A549 (cell line): ENCODE results near the gene ADIPOQ. TPM values are rescaled to one million over a fixed set of nuclear protein-coding genes. Genes with fewer than 3 reads are reported as not detected.

Experiments
- ATAC-seq, 2 experiments: fragments of 200-7000 bp in 1 of 2; fragments of >200 bp in 1 of 2; cut with Nextera tagmentation in 1 of 2; cut with Tn5 transposase in 1 of 2; 3 replicates each; pipeline versions ENCODE4 v1.8.0 to v1.9.1; 2018 to 2020; ENCODE audit warnings: mild to moderate bottlenecking in 1 of 2, moderate library complexity in 1 of 2
- CTCF ChIA-PET: fragments of 300-600 bp; sonication (Branson Sonifier 250); formaldehyde crosslinking; extraction: SDS; loops from one replicate; lab custom pipeline; 2021; ENCODE audit warnings: antibody characterized with exemption, inconsistent platforms; lab: Yijun Ruan, JAX
- POLR2A ChIA-PET: fragments of 350-600 bp; formaldehyde crosslinking; extraction: SDS; loops from one replicate; lab custom pipeline; 2021; ENCODE audit warnings: antibody characterized with exemption, inconsistent platforms; lab: Yijun Ruan, JAX
- DNase-seq, 2 experiments: peaks; one replicate each; pipeline versions ENCODE4 v3.0.0 to v3.0.0-alpha.2; 2011 to 2016; ENCODE audit warnings: low read depth in 1 of 2, low spot score in 1 of 2
- FAIRE-seq: peaks from 2 replicates; lab custom pipeline; 2011; peaks lifted over from hg19 to GRCh38; lab: Jason Lieb, UNC
- H3K27ac ChIP-seq, 2 experiments: fragments of >200 bp; sonication (Bioruptor Twin); formaldehyde crosslinking; 3 replicates each; pipeline ENCODE4 v1.5.1; 2016 to 2017
- H3K4me1 ChIP-seq: fragments of >200 bp; sonication (Bioruptor Twin); formaldehyde crosslinking; 3 replicates; pipeline ENCODE4 v1.6.1; 2016
- H3K4me2 ChIP-seq: fragments of >200 bp; sonication (Bioruptor Twin); formaldehyde crosslinking; 3 replicates; pipeline ENCODE4 v1.6.1; 2016
- H3K4me3 ChIP-seq: fragments of >200 bp; sonication (Bioruptor Twin); formaldehyde crosslinking; 3 replicates; pipeline ENCODE4 v1.5.1; 2016
- H3K9me3 ChIP-seq: fragments of >200 bp; sonication (Bioruptor Twin); formaldehyde crosslinking; 3 replicates; pipeline ENCODE4 v1.6.1; 2016
- BCL3 ChIP-seq: fragments of >200 bp; sonication (Bioruptor Twin); formaldehyde crosslinking; IDR thresholded peaks from 3 replicates; pipeline ENCODE4 v1.6.1; 2016
- BHLHE40 ChIP-seq: IDR thresholded peaks from 2 replicates; pipeline ENCODE4 v1.6.1; 2012; ENCODE audit warnings: low read depth, low read length, inconsistent platforms
- CBX2 ChIP-seq: fragments of 200-600 bp; sonication (generic); IDR thresholded peaks from 2 replicates; pipeline ENCODE4 v1.6.1; 2016; ENCODE audit warnings: low read depth, mild to moderate bottlenecking, borderline replicate concordance
- CEBPB ChIP-seq, 2 experiments: fragments of >200 bp in 1 of 2; sonication (Bioruptor Twin) in 1 of 2; formaldehyde crosslinking in 1 of 2; IDR thresholded peaks; 2 replicates each; pipeline ENCODE4 v1.6.1; 2012 to 2016
- CHD2 ChIP-seq: fragments of 150-350 bp; IDR thresholded peaks from 2 replicates; pipeline ENCODE4 v1.6.1; 2014; ENCODE audit warnings: low read length; ENCODE audit not compliant: partially characterized antibody
- CHD4 ChIP-seq: fragments of 200-600 bp; sonication (generic); IDR thresholded peaks from 2 replicates; pipeline ENCODE4 v1.6.1; 2016; ENCODE audit warnings: antibody characterized with exemption, mild to moderate bottlenecking, borderline replicate concordance
- EHF ChIP-seq: fragments of 250-450 bp; sonication (Bioruptor Pico); IDR thresholded peaks from 2 replicates; pipeline ENCODE4 v1.5.0; 2020; ENCODE audit warnings: mild to moderate bottlenecking
- EHMT2 ChIP-seq: fragments of 200-600 bp; sonication (generic); IDR thresholded peaks from 2 replicates; pipeline ENCODE4 v1.6.1; 2016; ENCODE audit warnings: antibody characterized with exemption, low read depth, mild to moderate bottlenecking, moderate library complexity
- FOSL2 ChIP-seq, 2 experiments: fragments of 450-650 bp in 1 of 2; fragments of >200 bp in 1 of 2; sonication (Bioruptor Twin) in 1 of 2; formaldehyde crosslinking; IDR thresholded peaks; 2 replicates each; pipeline versions ENCODE4 v1.5.0 to v1.6.1; 2016 to 2020; ENCODE audit warnings: mild to moderate bottlenecking in 1 of 2, moderate library complexity in 1 of 2
- HDAC2 ChIP-seq: fragments of 200-600 bp; sonication (generic); IDR thresholded peaks from 2 replicates; pipeline ENCODE4 v1.6.1; 2016
- HES2 ChIP-seq: fragments of >200 bp; sonication (Bioruptor Twin); formaldehyde crosslinking; IDR thresholded peaks from 2 replicates; pipeline ENCODE4 v1.6.1; 2016
- HOXA7 ChIP-seq: fragments of 250-450 bp; sonication (Bioruptor Pico); IDR thresholded peaks from 2 replicates; pipeline ENCODE4 v1.5.0; 2020; ENCODE audit warnings: mild to moderate bottlenecking, moderate library complexity
- JUN ChIP-seq, 2 experiments: fragments of >200 bp; sonication (Bioruptor Twin); formaldehyde crosslinking; IDR thresholded peaks; 2 replicates in 1 of 2; 3 replicates in 1 of 2; pipeline ENCODE4 v1.6.1; 2016 to 2017
- JUNB ChIP-seq: fragments of >200 bp; sonication (Bioruptor Twin); formaldehyde crosslinking; IDR thresholded peaks from 2 replicates; pipeline ENCODE4 v1.6.1; 2016
- MAX ChIP-seq: IDR thresholded peaks from 2 replicates; pipeline ENCODE4 v1.6.1; 2012
- MAZ ChIP-seq: fragments of 150-350 bp; IDR thresholded peaks from 2 replicates; pipeline ENCODE4 v1.6.1; 2014; ENCODE audit warnings: antibody characterized with exemption, low read depth, low read length, borderline replicate concordance
- NPAS2 ChIP-seq: fragments of 250-450 bp; sonication (Bioruptor Pico); IDR thresholded peaks from 2 replicates; pipeline ENCODE4 v1.8.0; 2022; ENCODE audit warnings: mild to moderate bottlenecking, moderate library complexity, borderline replicate concordance
- POLR2AphosphoS2 ChIP-seq: conservative IDR thresholded peaks from 2 replicates; pipeline ENCODE4 v1.6.1; 2012; ENCODE audit warnings: low read length, improper control_type of control experiment, inconsistent platforms
- RARB ChIP-seq: fragments of 250-450 bp; sonication (Bioruptor Pico); IDR thresholded peaks from 2 replicates; pipeline ENCODE4 v1.8.0; 2021; ENCODE audit warnings: mild to moderate bottlenecking, moderate library complexity
- RCOR1 ChIP-seq: fragments of 150-350 bp; IDR thresholded peaks from 2 replicates; pipeline ENCODE4 v1.6.1; 2014; ENCODE audit warnings: antibody characterized with exemption, low read length, low read depth
- RFX5 ChIP-seq: fragments of 450-650 bp; IDR thresholded peaks from 2 replicates; pipeline ENCODE4 v1.7.1; 2014; ENCODE audit warnings: antibody characterized with exemption, mild to moderate bottlenecking, moderate library complexity
- RNF2 ChIP-seq: fragments of 200-600 bp; sonication (generic); IDR thresholded peaks from 2 replicates; pipeline ENCODE4 v1.6.1; 2016; ENCODE audit warnings: low read depth, mild to moderate bottlenecking, antibody characterized with exemption, moderate library complexity, borderline replicate concordance
- SMC3 ChIP-seq: fragments of >200 bp; sonication (Bioruptor Twin); formaldehyde crosslinking; IDR thresholded peaks from 3 replicates; pipeline ENCODE4 v1.6.1; 2018; ENCODE audit warnings: inconsistent platforms
- TFCP2L1 ChIP-seq: fragments of 250-450 bp; sonication (Bioruptor Pico); IDR thresholded peaks from 2 replicates; pipeline ENCODE4 v1.5.0; 2021; ENCODE audit warnings: mild to moderate bottlenecking
- ZFP36 ChIP-seq: fragments of 450-650 bp; IDR thresholded peaks from 2 replicates; pipeline ENCODE4 v1.6.1; 2014; ENCODE audit warnings: borderline replicate concordance; ENCODE audit not compliant: partially characterized antibody
- WGBS: methylation state at CpG from one replicate; pipeline ENCODE4 v1.1.6; 2017; ENCODE audit errors: missing lambda C conversion rate; 5-methylcytosine and 5-hydroxymethylcytosine counted together
- polyA plus RNA-seq, 4 experiments: library from polyadenylated mRNA; depleted of rRNA in 3 of 4; stranded (reverse); fragments of >200 nt; fragmentation: RNase III in 1 of 4; extraction: RNeasy Plus Mini Kit Qiagen cat#74134 plus additional on column Dnase treatment in 1 of 4; gene quantifications; 2 replicates in 3 of 4; 3 replicates in 1 of 4; pipeline ENCODE4 v1.2.3, GENCODE V29; 2011 to 2017
- TF ChIP-seq, protein P1 (sequence below): fragments of >200 bp; sonication (Bioruptor Twin); formaldehyde crosslinking; IDR thresholded peaks from 3 replicates; pipeline ENCODE4 v1.5.1; 2016

ADIPOQ gene
- polyA plus RNA-seq, 2 of the 4 experiments (the other 2 are of a cell fraction): not detected

DNA sequence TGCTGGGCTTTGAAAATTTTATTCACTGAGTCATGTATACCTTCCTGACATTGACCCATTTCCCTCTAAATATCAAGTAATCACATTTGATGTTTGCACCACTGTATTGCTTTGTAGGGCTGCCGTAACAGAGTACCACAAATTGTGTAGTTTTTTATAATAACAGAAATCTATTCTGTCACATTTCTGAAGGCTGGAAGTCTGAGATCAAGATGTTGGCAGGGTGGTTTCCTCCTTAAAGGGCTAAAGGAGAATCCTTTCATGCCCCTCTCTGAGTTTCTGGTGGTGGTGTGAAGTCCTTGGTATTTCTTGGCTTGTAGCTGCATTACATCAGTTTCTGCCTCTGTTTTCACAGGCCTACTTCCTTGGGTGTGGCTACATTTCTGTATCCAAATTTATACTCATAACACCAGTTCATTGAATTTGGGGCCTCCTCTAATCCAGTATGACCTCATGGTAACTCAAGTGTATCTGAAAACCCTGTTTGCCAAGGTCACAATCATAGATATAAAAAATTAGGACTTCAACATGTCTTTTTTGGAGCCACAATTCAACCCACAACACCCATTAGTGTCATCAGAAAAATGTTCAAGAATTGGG lies 58.7 kb downstream of the ADIPOQ start:
- ChIA-PET CTCF (no interaction called here), POLR2A (no interaction called here)
- peak in 1 of 2 experiments; percentile 4 for DNase-seq
- 85% methylated on average over 1 of the region's 1 CpG for WGBS
- H3K27ac ChIP-seq: peak overlapping the region in 1 of 2 experiments; percentile 31; a peak in 2 of 6 replicates
- no peak for ATAC-seq
- no peak for TF ChIP-seq RCOR1
- TF ChIP-seq JUNB: no peak
- no peak for TF ChIP-seq TFCP2L1
- no peak for TF ChIP-seq CBX2
- no peak for TF ChIP-seq MAX
- TF ChIP-seq RFX5: no peak
- no peak for TF ChIP-seq RARB
- no peak for TF ChIP-seq EHF
- TF ChIP-seq CEBPB (IDR thresholded peaks at IDR 0.05): no peak
- TF ChIP-seq EHMT2: no peak
- no peak for TF ChIP-seq CHD4
- no peak for TF ChIP-seq ZFP36
- TF ChIP-seq HES2: no peak
- no peak for TF ChIP-seq HDAC2
- no peak for TF ChIP-seq HOXA7
- no peak for TF ChIP-seq JUN (IDR thresholded peaks at IDR 0.05)
- no peak for TF ChIP-seq NPAS2 (CRISPR knock-in tag)
- no peak for TF ChIP-seq BCL3
- TF ChIP-seq, protein P1, sequence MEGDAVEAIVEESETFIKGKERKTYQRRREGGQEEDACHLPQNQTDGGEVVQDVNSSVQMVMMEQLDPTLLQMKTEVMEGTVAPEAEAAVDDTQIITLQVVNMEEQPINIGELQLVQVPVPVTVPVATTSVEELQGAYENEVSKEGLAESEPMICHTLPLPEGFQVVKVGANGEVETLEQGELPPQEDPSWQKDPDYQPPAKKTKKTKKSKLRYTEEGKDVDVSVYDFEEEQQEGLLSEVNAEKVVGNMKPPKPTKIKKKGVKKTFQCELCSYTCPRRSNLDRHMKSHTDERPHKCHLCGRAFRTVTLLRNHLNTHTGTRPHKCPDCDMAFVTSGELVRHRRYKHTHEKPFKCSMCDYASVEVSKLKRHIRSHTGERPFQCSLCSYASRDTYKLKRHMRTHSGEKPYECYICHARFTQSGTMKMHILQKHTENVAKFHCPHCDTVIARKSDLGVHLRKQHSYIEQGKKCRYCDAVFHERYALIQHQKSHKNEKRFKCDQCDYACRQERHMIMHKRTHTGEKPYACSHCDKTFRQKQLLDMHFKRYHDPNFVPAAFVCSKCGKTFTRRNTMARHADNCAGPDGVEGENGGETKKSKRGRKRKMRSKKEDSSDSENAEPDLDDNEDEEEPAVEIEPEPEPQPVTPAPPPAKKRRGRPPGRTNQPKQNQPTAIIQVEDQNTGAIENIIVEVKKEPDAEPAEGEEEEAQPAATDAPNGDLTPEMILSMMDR: no peak
- no peak for TF ChIP-seq MAZ
- TF ChIP-seq, all 56 proteins: peak for 0
- Histone ChIP-seq H3K4me2 (no peak overlapping the region), H3K4me3 (no peak overlapping the region), H3K9me3 (no peaks in the 10 kb centered on the region), H3K4me1 (peaks cover 5% of the 10 kb centered on the region; the same call in 2 of the 3 replicates)
- no peak for FAIRE-seq

GRCh38 chr3:186902154-186902553 lies 59.6 kb downstream of the ADIPOQ start:
- ATAC-seq (no peak), FAIRE-seq (no peak), DNase-seq (no peak)
- Histone ChIP-seq H3K4me1 (peaks cover 5% of the 10 kb centered on the region; the same call in 2 of the 3 replicates), H3K27ac (no peak overlapping the region), H3K4me2 (no peak overlapping the region), H3K9me3 (no peaks in the 10 kb centered on the region), H3K4me3 (no peak overlapping the region)
- 64% methylated on average over 3 of the region's 3 CpGs for WGBS
- TF ChIP-seq MAX (no peak), JUN (IDR thresholded peaks at IDR 0.05) (no peak), RARB (no peak), FOSL2 (IDR thresholded peaks at IDR 0.05) (no peak), FOSL2 (CRISPR knock-in tag; IDR thresholded peaks at IDR 0.05) (no peak), EHMT2 (no peak), POLR2AphosphoS2 (no peak), CHD2 (no peak), BHLHE40 (no peak), SMC3 (no peak), CEBPB (IDR thresholded peaks at IDR 0.05) (no peak), RNF2 (no peak)
- CTCF ChIA-PET: no interaction called here
- POLR2A ChIA-PET: no interaction called here
